HCT116 (cell line): ENCODE measurements around the gene PSMB7. TPM values are rescaled to one million over a fixed set of nuclear protein-coding genes. Genes with fewer than 3 reads are reported as not detected.

Source experiments
- ATAC-seq: fragments of 200-7000 bp; cut with Tn5 transposase; 2 replicates; pipeline ENCODE4 v1.9.1; 2020; ENCODE audit warnings: mild to moderate bottlenecking, moderate library complexity
- BruUV-seq: library from RNA; stranded (reverse); fragments of 400-500 nt; replicated peaks from 2 replicates; lab custom pipeline; 2021; lab: Mats Ljungman, UMichigan
- CTCF ChIA-PET: fragments of 300-600 bp; sonication (Branson Sonifier 250); formaldehyde crosslinking; loops from one replicate; lab custom pipeline; 2021; ENCODE audit warnings: antibody characterized with exemption; lab: Charles Lee
- POLR2A ChIA-PET: fragments of 300-600, 350-600 bp; sonication (Branson Sonifier 250); formaldehyde crosslinking; loops from one replicate; lab custom pipeline; 2021; ENCODE audit warnings: antibody characterized with exemption; lab: Charles Lee
- RAD21 ChIA-PET, 2 experiments: fragments of 300-600 bp; sonication (Branson Sonifier 250); formaldehyde crosslinking; loops; one replicate each; lab custom pipeline; 2023; ENCODE audit warnings: low total read pairs in 2 of 2; ENCODE audit not compliant: uncharacterized antibody in 2 of 2, unreplicated experiment in 2 of 2, low non-redundant PET in 1 of 2; lab: Charles Lee
- DNase-seq: peaks from one replicate; pipeline ENCODE4 v3.0.0-alpha.2; 2010; ENCODE audit warnings: low read depth, low spot score
- H2AFZ ChIP-seq: fragments of 200-600 bp; shearing (Covaris generic), sonication (generic); 2 replicates; pipeline ENCODE4 v1.6.1; 2017; ENCODE audit warnings: low read depth, mixed run types, mixed read lengths, antibody characterized with exemption, low read length; ENCODE audit not compliant: poor library complexity, severe bottlenecking
- H3K27ac ChIP-seq: 2 replicates; pipeline ENCODE4 v1.5.1; 2012; ENCODE audit warnings: low read depth, low read length
- H3K27me3 ChIP-seq: fragments of 200-600 bp; sonication (generic); 2 replicates; pipeline ENCODE4 v1.6.1; 2016; ENCODE audit warnings: mixed run types, low read length, mixed read lengths; ENCODE audit not compliant: insufficient read depth
- H3K36me3 ChIP-seq, 2 experiments: fragments of 200-500 bp in 1 of 2; fragments of 200-600 bp in 1 of 2; sonication (Bioruptor generic) in 1 of 2; sonication (generic) in 1 of 2; 2 replicates each; pipeline versions ENCODE4 v1.5.1 to v1.6.1; 2014 to 2016; ENCODE audit warnings: low read length in 2 of 2, inconsistent platforms in 1 of 2, mixed read lengths in 1 of 2, mixed run types in 1 of 2; ENCODE audit not compliant: insufficient read depth in 2 of 2, control insufficient read depth in 1 of 2
- H3K4me1 ChIP-seq, 2 experiments: fragments of 200-600 bp in 1 of 2; sonication (generic) in 1 of 2; 2 replicates each; pipeline versions ENCODE4 v1.5.1 to v1.6.1; 2012 to 2017; ENCODE audit warnings: low read length in 2 of 2, inconsistent platforms in 1 of 2, mild to moderate bottlenecking in 1 of 2, mixed read lengths in 1 of 2, mixed run types in 1 of 2, moderate library complexity in 1 of 2; ENCODE audit not compliant: insufficient read depth in 2 of 2, control insufficient read depth in 1 of 2
- H3K4me2 ChIP-seq: fragments of 200-600 bp; sonication (generic); 2 replicates; pipeline ENCODE4 v1.6.1; 2017; ENCODE audit warnings: mixed run types, low read length, mixed read lengths
- H3K4me3 ChIP-seq, 2 experiments: fragments of 200-600 bp in 1 of 2; sonication (generic) in 1 of 2; replicated peaks in 1 of 2; 2 replicates each; pipeline ENCODE4 v1.5.1; 2011 to 2016; ENCODE audit warnings: low read length in 2 of 2, control low read depth in 1 of 2, low read depth in 1 of 2, mild to moderate bottlenecking in 1 of 2, mixed read lengths in 1 of 2, mixed run types in 1 of 2
- H3K79me2 ChIP-seq: fragments of 200-600 bp; sonication (generic); 2 replicates; pipeline ENCODE4 v1.6.1; 2017; ENCODE audit warnings: mild to moderate bottlenecking, mixed run types, low read length, moderate library complexity, mixed read lengths; ENCODE audit not compliant: insufficient read depth
- H3K9ac ChIP-seq: fragments of 200-600 bp; sonication (generic); 2 replicates; pipeline ENCODE4 v1.6.1; 2016; ENCODE audit warnings: low read length, mixed read lengths
- H3K9me2 ChIP-seq: fragments of 200-600 bp; sonication (generic), shearing (Covaris generic); 2 replicates; pipeline ENCODE4 v1.6.1; 2017; ENCODE audit warnings: mixed run types, mild to moderate bottlenecking, moderate library complexity; ENCODE audit not compliant: insufficient read depth
- H3K9me3 ChIP-seq, 2 experiments: fragments of 200-500 bp in 1 of 2; fragments of 200-600 bp in 1 of 2; sonication (Bioruptor generic) in 1 of 2; sonication (generic) in 1 of 2; 2 replicates each; pipeline ENCODE4 v1.6.1; 2014 to 2017; ENCODE audit warnings: low read length in 2 of 2, mixed read lengths in 2 of 2, inconsistent platforms in 1 of 2, low read depth in 1 of 2, mild to moderate bottlenecking in 1 of 2, mixed run types in 1 of 2, moderate library complexity in 1 of 2; ENCODE audit not compliant: control insufficient read depth in 1 of 2, insufficient read depth in 1 of 2
- H4K20me1 ChIP-seq: fragments of 200-600 bp; sonication (generic), shearing (Covaris generic); 2 replicates; pipeline ENCODE4 v1.6.1; 2017; ENCODE audit warnings: mixed run types, mild to moderate bottlenecking, moderate library complexity; ENCODE audit not compliant: insufficient read depth
- CEBPB ChIP-seq: IDR thresholded peaks from 2 replicates; pipeline ENCODE4 v1.6.1; 2012; ENCODE audit warnings: low read depth
- EGR1 ChIP-seq: IDR thresholded peaks from 2 replicates; pipeline ENCODE4 v1.6.1; 2012; ENCODE audit warnings: low read depth
- EZH2phosphoT487 ChIP-seq: fragments of 200-600 bp; IDR thresholded peaks from 2 replicates; pipeline ENCODE4 v1.6.1; 2018; ENCODE audit warnings: antibody characterized with exemption, borderline replicate concordance
- POLR2AphosphoS5 ChIP-seq: IDR thresholded peaks from 2 replicates; pipeline ENCODE4 v1.6.1; 2011; ENCODE audit warnings: mild to moderate bottlenecking, low read depth, low read length, moderate library complexity
- SP1 ChIP-seq: IDR thresholded peaks from 2 replicates; pipeline ENCODE4 v1.6.1; 2012; ENCODE audit warnings: low read depth
- SRF ChIP-seq: IDR thresholded peaks from 2 replicates; pipeline ENCODE4 v1.6.1; 2012; ENCODE audit warnings: low read depth
- YY1 ChIP-seq: IDR thresholded peaks from 2 replicates; pipeline ENCODE4 v1.6.1; 2011; ENCODE audit warnings: low read length, low read depth, moderate library complexity, mild to moderate bottlenecking; ENCODE audit not compliant: insufficient replicate concordance; ENCODE audit errors: extremely low read depth
- ZFX ChIP-seq: fragments of 450-650 bp; IDR thresholded peaks from 2 replicates; pipeline ENCODE4 v1.6.1; 2017
- ZNF274 ChIP-seq: fragments of 200-500 bp; sonication (Bioruptor generic); IDR thresholded peaks from 2 replicates; pipeline ENCODE4 v1.6.1; 2014; ENCODE audit warnings: mild to moderate bottlenecking, low read depth, low read length, inconsistent platforms
- intact Hi-C: fragments of 100-400 bp; cut with micrococcal nuclease; formaldehyde crosslinking; loops from 2 replicates; pipeline ENCODE4 v1.10.0; 2022
- total RNA-seq: library from RNA; stranded (reverse); gene quantifications from one replicate; pipeline ENCODE4 v1.2.1, GENCODE V29; 2021; ENCODE audit not compliant: unreplicated experiment
- TF ChIP-seq, protein P1 (sequence below), 3 experiments: fragments of 200-600 bp in 1 of 3; sonication (generic) in 1 of 3; IDR thresholded peaks in 2 of 3; conservative IDR thresholded peaks in 1 of 3; 2 replicates each; pipeline ENCODE4 v1.5.1; 2012 to 2017; ENCODE audit warnings: low read depth in 2 of 3, low read length in 2 of 3, antibody characterized with exemption in 1 of 3, borderline replicate concordance in 1 of 3, control low read depth in 1 of 3, mild to moderate bottlenecking in 1 of 3, mixed read lengths in 1 of 3, mixed run types in 1 of 3, moderate library complexity in 1 of 3; ENCODE audit not compliant: insufficient read depth in 1 of 3

The PSMB7 gene
- total RNA-seq, 1 experiment from 2014 or later, result 222 TPM

DNA sequence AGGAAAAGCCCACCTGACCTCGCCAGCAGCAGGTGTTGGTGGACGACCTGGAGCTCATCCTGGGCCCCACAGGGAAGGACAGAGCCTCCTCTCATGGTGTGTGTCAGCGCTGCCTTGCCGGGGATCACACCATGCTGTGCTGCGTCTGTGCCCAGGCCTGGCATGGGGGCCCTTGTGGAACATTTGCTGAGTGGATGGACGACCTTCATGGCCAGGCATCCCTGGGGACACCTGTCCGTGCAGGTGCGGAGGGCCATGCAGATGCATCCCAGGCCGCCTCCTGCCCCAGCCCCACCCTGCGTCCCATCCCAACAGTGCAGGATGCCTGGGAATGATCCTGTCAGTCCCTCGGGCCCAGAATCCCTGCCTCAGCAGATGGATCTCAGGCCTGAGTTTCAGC, 83.7 kb downstream of the PSMB7 start:
- Histone ChIP-seq H3K27ac (no peak overlapping the region), H3K4me3 (no peak overlapping the region), H3K9me2 (no peaks in the 10 kb centered on the region), H4K20me1 (no peaks in the 10 kb centered on the region), H3K79me2 (no peaks in the 10 kb centered on the region), H2AFZ (no peak overlapping the region), H3K4me2 (no peak overlapping the region), H3K9me3 (no peaks in the 10 kb centered on the region), H3K4me1 (no peaks in the 10 kb centered on the region), H3K27me3 (no peaks in the 10 kb centered on the region), H3K9ac (no peak overlapping the region), H3K36me3 (peaks cover 2 to 4% of the 10 kb centered on the region in 2 experiments; a peak in 3 of 4 replicates)
- intact Hi-C loops, result no loop called here
- RAD21 ChIA-PET, result no interaction called here
- DNase-seq, result no peak
- BruUV-seq, result no TSS peak
- no peak for ATAC-seq
- TF ChIP-seq EGR1 (no peak), ZFX (no peak), CEBPB (no peak), SP1 (no peak), YY1 (no peak), EZH2phosphoT487 (no peak), SRF (no peak), POLR2AphosphoS5 (no peak), ZNF274 (no peak)
- TF ChIP-seq, protein P1, sequence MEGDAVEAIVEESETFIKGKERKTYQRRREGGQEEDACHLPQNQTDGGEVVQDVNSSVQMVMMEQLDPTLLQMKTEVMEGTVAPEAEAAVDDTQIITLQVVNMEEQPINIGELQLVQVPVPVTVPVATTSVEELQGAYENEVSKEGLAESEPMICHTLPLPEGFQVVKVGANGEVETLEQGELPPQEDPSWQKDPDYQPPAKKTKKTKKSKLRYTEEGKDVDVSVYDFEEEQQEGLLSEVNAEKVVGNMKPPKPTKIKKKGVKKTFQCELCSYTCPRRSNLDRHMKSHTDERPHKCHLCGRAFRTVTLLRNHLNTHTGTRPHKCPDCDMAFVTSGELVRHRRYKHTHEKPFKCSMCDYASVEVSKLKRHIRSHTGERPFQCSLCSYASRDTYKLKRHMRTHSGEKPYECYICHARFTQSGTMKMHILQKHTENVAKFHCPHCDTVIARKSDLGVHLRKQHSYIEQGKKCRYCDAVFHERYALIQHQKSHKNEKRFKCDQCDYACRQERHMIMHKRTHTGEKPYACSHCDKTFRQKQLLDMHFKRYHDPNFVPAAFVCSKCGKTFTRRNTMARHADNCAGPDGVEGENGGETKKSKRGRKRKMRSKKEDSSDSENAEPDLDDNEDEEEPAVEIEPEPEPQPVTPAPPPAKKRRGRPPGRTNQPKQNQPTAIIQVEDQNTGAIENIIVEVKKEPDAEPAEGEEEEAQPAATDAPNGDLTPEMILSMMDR (IDR thresholded peaks at IDR 0.05 in 2 of 3, conservative IDR thresholded peaks at IDR 0.05 in 1 of 3; ENCODE audit: borderline replicate concordance in 1 of 3, insufficient read depth in 1 of 3, low read depth in 2 of 3, low read length in 2 of 3), result no peak
- POLR2A ChIA-PET, result no interaction called here
- CTCF ChIA-PET, result no interaction called here
